Parathyroid adenoma (tissue), 2 donors: ENCODE data around the gene JUN.
"Not testable (repeated sequence)": the region's sequence is repeated elsewhere in the genome, so short reads cannot be mapped to it uniquely, and the experiment has no call there.

Experiments used
- H2AFZ ChIP-seq: fragments of 300-600 bp; sonication (generic); one replicate; pipeline ENCODE4 v1.7.0; 2017; ENCODE audit warnings: antibody characterized with exemption, mild to moderate bottlenecking
- H3K27ac ChIP-seq: fragments of 300-600 bp; sonication (generic); one replicate; pipeline ENCODE4 v1.7.0; 2017
- H3K27me3 ChIP-seq: fragments of 300-600 bp; sonication (generic); one replicate; pipeline ENCODE4 v1.7.0; 2017; ENCODE audit warnings: low read length; ENCODE audit not compliant: control insufficient read depth, insufficient read depth
- H3K36me3 ChIP-seq: fragments of 300-600 bp; sonication (generic); one replicate; pipeline ENCODE4 v1.7.0; 2017; ENCODE audit warnings: low read length; ENCODE audit not compliant: control insufficient read depth, insufficient read depth
- H3K4me1 ChIP-seq: fragments of 300-600 bp; sonication (generic); one replicate; pipeline ENCODE4 v1.7.0; 2017; ENCODE audit warnings: control low read depth
- H3K4me2 ChIP-seq: fragments of 300-600 bp; sonication (generic); one replicate; pipeline ENCODE4 v1.7.0; 2017; ENCODE audit warnings: low read length
- H3K4me3 ChIP-seq: fragments of 300-600 bp; sonication (generic); one replicate; pipeline ENCODE4 v1.7.0; 2017; ENCODE audit warnings: low read depth, low read length
- H3K79me2 ChIP-seq: fragments of 300-600 bp; sonication (generic); one replicate; pipeline ENCODE4 v1.7.0; 2017; ENCODE audit warnings: control low read depth
- H3K9ac ChIP-seq: fragments of 300-600 bp; sonication (generic); one replicate; pipeline ENCODE4 v1.7.0; 2017; ENCODE audit warnings: mild to moderate bottlenecking
- H3K9me3 ChIP-seq: fragments of 300-600 bp; sonication (generic); one replicate; pipeline ENCODE4 v1.7.0; 2017; ENCODE audit warnings: low read length; ENCODE audit not compliant: control insufficient read depth
- CTCF ChIP-seq: fragments of 300-600 bp; sonication (generic); IDR thresholded peaks from one replicate; pipeline ENCODE4 v1.7.0; 2017; ENCODE audit warnings: antibody characterized with exemption, mild to moderate bottlenecking
- donor health status: primary hyperparathyroidism.

The JUN gene

DNA sequence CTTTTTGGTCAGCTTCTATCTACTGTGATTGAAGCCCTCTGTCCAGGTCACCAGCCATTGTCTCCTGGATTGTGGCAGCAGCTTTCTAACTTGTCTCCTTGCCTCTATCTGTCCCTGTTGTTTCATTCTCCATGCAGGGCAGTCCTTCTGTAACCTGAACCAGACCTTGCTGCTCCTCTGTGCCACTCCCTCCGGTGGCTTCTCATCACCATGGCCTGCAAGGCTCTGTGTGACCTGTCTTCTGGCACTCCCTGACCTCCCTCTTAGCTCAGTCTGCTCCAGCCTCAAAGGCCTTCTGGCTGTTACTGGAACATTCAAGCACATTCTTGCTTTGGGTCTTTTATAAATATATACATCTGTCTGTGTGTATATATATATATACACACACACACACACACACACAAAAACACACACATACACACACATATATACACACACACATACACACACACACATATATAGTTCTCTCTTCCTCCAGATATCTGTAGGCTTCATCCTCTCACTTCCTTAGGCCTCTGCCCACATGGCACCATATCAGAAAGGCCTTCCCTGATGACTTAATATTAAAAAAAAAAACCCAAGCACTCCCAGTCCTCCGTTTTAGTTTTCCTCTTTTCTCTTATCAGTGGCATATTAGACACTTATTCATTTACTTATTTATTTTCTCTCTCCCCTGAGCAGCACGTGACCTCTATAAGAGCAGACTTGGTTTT is 21.2 kb upstream of the JUN start:
- no peaks in the 10 kb centered on the region for H3K36me3 ChIP-seq
- no peak overlapping the region for H3K4me3 ChIP-seq
- H3K79me2 ChIP-seq = no peaks in the 10 kb centered on the region
- peak overlapping the region; percentile 32 for H3K27ac ChIP-seq
- H3K9me3 ChIP-seq = no peaks in the 10 kb centered on the region
- H2AFZ ChIP-seq = no peak overlapping the region
- no peak overlapping the region for H3K4me2 ChIP-seq
- peaks cover 3% of the 10 kb centered on the region for H3K4me1 ChIP-seq
- no peak for TF ChIP-seq CTCF
- no peaks in the 10 kb centered on the region for H3K27me3 ChIP-seq
- no peak overlapping the region for H3K9ac ChIP-seq

- Histone ChIP-seq H3K79me2 (no peaks in the 10 kb centered on the region), H3K4me1 (peaks cover 3% of the 10 kb centered on the region), H3K9me3 (no peaks in the 10 kb centered on the region), H3K27ac (no peak overlapping the region), H3K4me2 (no peak overlapping the region), H3K36me3 (no peaks in the 10 kb centered on the region), H3K9ac (no peak overlapping the region), H2AFZ (no peak overlapping the region), H3K4me3 (no peak overlapping the region), H3K27me3 (no peaks in the 10 kb centered on the region)
- TF ChIP-seq CTCF = no peak
Observed at GRCh38 chr1:58803858-58804257, 20.0 kb upstream of the JUN start.

DNA sequence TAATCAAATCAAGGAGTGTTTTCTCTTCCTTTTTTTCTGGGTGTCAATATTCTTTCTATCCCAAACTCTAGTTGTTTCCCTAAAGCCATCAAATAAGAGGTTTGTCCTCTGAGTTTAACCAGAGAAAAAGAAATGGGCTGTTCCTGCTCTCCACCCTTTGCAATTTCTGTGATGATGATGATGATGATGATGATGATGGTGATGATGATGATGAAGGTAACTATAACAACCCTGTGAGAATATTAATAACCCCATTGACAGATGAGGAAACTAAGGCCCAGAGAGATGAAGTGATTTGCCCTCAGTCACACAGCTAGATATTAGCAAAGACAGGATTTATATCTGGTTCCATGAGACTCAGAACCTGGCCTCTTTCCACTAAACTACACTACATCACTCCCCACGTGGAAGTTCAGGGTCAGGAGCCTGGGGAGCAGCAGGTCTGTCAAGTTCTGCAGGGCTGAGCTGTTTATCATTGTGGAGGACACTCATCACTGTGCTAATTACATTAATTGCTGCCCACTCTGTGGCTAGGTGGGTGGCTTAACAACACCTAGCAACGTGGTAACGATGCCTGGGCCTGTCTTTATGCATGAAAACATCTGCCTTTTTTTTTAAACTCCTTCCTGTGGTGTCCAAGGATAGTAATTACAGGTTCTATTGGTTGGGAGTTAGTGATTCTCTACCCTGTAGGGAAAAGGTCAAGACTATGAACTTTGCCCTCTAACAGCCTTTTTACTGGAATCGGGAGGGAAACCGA is 19.0 kb upstream of the JUN start:
- TF ChIP-seq CTCF = no peak
- no peak overlapping the region for H3K4me3 ChIP-seq
- no peak overlapping the region for H3K27ac ChIP-seq
- H3K9ac ChIP-seq = no peak overlapping the region
- H3K4me2 ChIP-seq = no peak overlapping the region
- H3K4me1 ChIP-seq = peaks cover 3% of the 10 kb centered on the region
- no peaks in the 10 kb centered on the region for H3K79me2 ChIP-seq
- no peaks in the 10 kb centered on the region for H3K27me3 ChIP-seq
- H3K9me3 ChIP-seq = no peaks in the 10 kb centered on the region
- no peaks in the 10 kb centered on the region for H3K36me3 ChIP-seq
- no peak overlapping the region for H2AFZ ChIP-seq

GRCh38 chr1:58801286-58801685 is 17.4 kb upstream of the JUN start:
- not testable (repeated sequence) for H3K79me2 ChIP-seq

GRCh38 chr1:58799650-58800049 is 15.8 kb upstream of the JUN start:
- no peaks in the 10 kb centered on the region for H3K9me3 ChIP-seq
- no peak for TF ChIP-seq CTCF
- no peak overlapping the region for H2AFZ ChIP-seq
- no peaks in the 10 kb centered on the region for H3K79me2 ChIP-seq
- no peak overlapping the region for H3K27ac ChIP-seq
- no peak overlapping the region for H3K4me2 ChIP-seq
- H3K9ac ChIP-seq = no peak overlapping the region
- H3K36me3 ChIP-seq = no peaks in the 10 kb centered on the region
- H3K4me1 ChIP-seq = peaks cover under 1% of the 10 kb centered on the region
- no peak overlapping the region for H3K4me3 ChIP-seq
- no peaks in the 10 kb centered on the region for H3K27me3 ChIP-seq

More at GRCh38 chr1:58801286-58801685, 17.4 kb upstream of the JUN start:
- not testable (repeated sequence) for H3K36me3 ChIP-seq, H3K9ac ChIP-seq, H3K4me3 ChIP-seq, H3K4me2 ChIP-seq, H3K9me3 ChIP-seq, H2AFZ ChIP-seq, H3K4me1 ChIP-seq, H3K27ac ChIP-seq, H3K27me3 ChIP-seq
